ENCODE measurements around the gene SPRING1. TPM values are rescaled to one million over a fixed set of nuclear protein-coding genes. Genes with fewer than 3 reads are reported as not detected.

The SPRING1 gene
- total and polyA plus RNA-seq, 2 of the 4 experiments (the other 2 are of a cell fraction) = 12.4 to 14.0 TPM

GRCh38 chr12:116780942-116781341, 43.1 kb upstream of the SPRING1 start:
- H4K20me1 ChIP-seq (ENCODE audit: insufficient read depth, low read length) = no peaks in the 10 kb centered on the region
- no peaks in the 10 kb centered on the region for H3K4me1 ChIP-seq (ENCODE audit: control insufficient read depth, insufficient read depth, low read length)
- H3K79me1 ChIP-seq (ENCODE audit: low read depth in 1 of 2, low read length in 2 of 2) = no peaks in the 10 kb centered on the region
- POLR2A ChIA-PET (ENCODE audit: unreplicated experiment) = no interaction called here
- no peak overlapping the region for H4K8ac ChIP-seq (ENCODE audit: low read depth in 2 of 2, low read length in 2 of 2)
- H2AFZ ChIP-seq (replicated peaks; ENCODE audit: low read length, poor library complexity) = no peak overlapping the region
- in situ Hi-C loops (cut with MboI; ENCODE audit: low sequenced_read_pairs) = no loop called here
- H2AK5ac ChIP-seq (ENCODE audit: low read depth, low read length) = no peak overlapping the region
- H3K4me3 ChIP-seq (ENCODE audit: insufficient read depth, low read depth, low read length) = no peak overlapping the region
- CTCF ChIA-PET = interaction anchor here (0.6 kb wide), 1 partner anchor 143 kb away, joined by 3 read pairs; no protein-coding TSS in a partner anchor
- no peak overlapping the region for H2BK15ac ChIP-seq (ENCODE audit: low read depth, low read length)
- H3K36me3 ChIP-seq (ENCODE audit: control insufficient read depth, insufficient read depth, low read length) = no peaks in the 10 kb centered on the region
- no peaks in the 10 kb centered on the region for H3K9me3 ChIP-seq (ENCODE audit: control insufficient read depth, insufficient read depth, low read length)
- H3K56ac ChIP-seq (ENCODE audit: extremely low read depth, insufficient read depth, low read length) = no peak overlapping the region
- no peak overlapping the region for H4K5ac ChIP-seq (ENCODE audit: low read depth, low read length)
- intact Hi-C loops (cut with micrococcal nuclease) = no loop called here
- WGBS, 2 experiments (ENCODE audit: extremely low coverage in 2 of 2, insufficient read length in 1 of 2) = no CpG with 5 or more reads among the region's 4 CpGs
- ATAC-seq (ENCODE audit: low read depth) (no peak), DNase-seq (no peak)
- H4K91ac ChIP-seq (ENCODE audit: insufficient read depth, low read depth, low read length) = no peak overlapping the region
- H2BK120ac ChIP-seq (ENCODE audit: low read depth, low read length) = no peak overlapping the region
- dilution Hi-C loops (cut with HindIII; ENCODE audit: low sequenced_read_pairs, unreplicated experiment) = no loop called here
- H3K18ac ChIP-seq (ENCODE audit: low read depth, low read length) = no peak overlapping the region
- no peak overlapping the region for H3K23ac ChIP-seq (ENCODE audit: low read depth, low read length)
- H2BK5ac ChIP-seq (ENCODE audit: low read depth, low read length, poor library complexity, severe bottlenecking) = no peak overlapping the region
- H3K4ac ChIP-seq (ENCODE audit: low read depth, low read length) = no peak overlapping the region
- H3K27me3 ChIP-seq (ENCODE audit: control insufficient read depth, insufficient read depth, low read length) = no peaks in the 10 kb centered on the region
- no peak overlapping the region for H3K27ac ChIP-seq (ENCODE audit: insufficient read depth, low read length)
- no peak overlapping the region for H2BK20ac ChIP-seq (ENCODE audit: low read depth, low read length)
- no peak overlapping the region for H3K14ac ChIP-seq (replicated peaks; ENCODE audit: low read depth, low read length)
- H2AK9ac ChIP-seq (replicated peaks; ENCODE audit: low read depth, low read length, poor library complexity) = no peak overlapping the region
- TF ChIP-seq FOS (IDR thresholded peaks at IDR 0.05; ENCODE audit: low read depth, low read length) (no peak), MXI1 (IDR thresholded peaks at IDR 0.05; ENCODE audit: borderline replicate concordance, low read depth, low read length) (no peak), CTCF (conservative IDR thresholded peaks at IDR 0.05; ENCODE audit: low read depth, low read length) (no peak), USF2 (IDR thresholded peaks at IDR 0.05; ENCODE audit: low read depth, low read length) (no peak), SMC3 (IDR thresholded peaks at IDR 0.05; ENCODE audit: low read depth, low read length) (no peak), NFE2L2 (IDR thresholded peaks at IDR 0.05; ENCODE audit: low read depth, low read length) (no peak), BHLHE40 (IDR thresholded peaks at IDR 0.05; ENCODE audit: low read depth, low read length) (no peak), MAZ (IDR thresholded peaks at IDR 0.05; ENCODE audit: borderline replicate concordance, low read depth, low read length) (no peak), MAFK (IDR thresholded peaks at IDR 0.05; ENCODE audit: low read depth, low read length) (no peak), CEBPB (IDR thresholded peaks at IDR 0.05; ENCODE audit: low read depth, low read length) (no peak), POLR2A (IDR thresholded peaks at IDR 0.05; ENCODE audit: low read depth, low read length) (no peak), ELK1 (IDR thresholded peaks at IDR 0.05; ENCODE audit: borderline replicate concordance, low read depth, low read length) (no peak), CHD1 (IDR thresholded peaks at IDR 0.05; ENCODE audit: low read depth, low read length) (no peak), RCOR1 (IDR thresholded peaks at IDR 0.05; ENCODE audit: insufficient replicate concordance, low read length) (no peak), RFX5 (IDR thresholded peaks at IDR 0.05; ENCODE audit: low read depth, low read length) (no peak)
- no TSS peak for BruUV-seq (replicated peaks)
- no peaks in the 10 kb centered on the region; the same call in 1 of the 2 replicates for H3K9me1 ChIP-seq (ENCODE audit: insufficient read depth, low read length)
- H3K9ac ChIP-seq (ENCODE audit: low read depth, low read length) = no peak overlapping the region
- no peak overlapping the region for H3K4me2 ChIP-seq (ENCODE audit: low read depth, low read length)
